Panc1 (cell line): ENCODE results near the gene WNT1.

Experiments used
- CTCF ChIP-seq: fragments of 450-650 bp; IDR thresholded peaks from 2 replicates; pipeline ENCODE4 v1.5.1; 2017; ENCODE audit warnings: mild to moderate bottlenecking
- POLR2AphosphoS5 ChIP-seq: IDR thresholded peaks from 2 replicates; pipeline ENCODE4 v1.6.1; 2012; ENCODE audit warnings: mild to moderate bottlenecking, low read depth, low read length, moderate library complexity
- REST ChIP-seq, 2 experiments: IDR thresholded peaks; 2 replicates each; pipeline ENCODE4 v1.6.1; 2011 to 2012; ENCODE audit warnings: low read depth in 2 of 2, control low read depth in 1 of 2, low read length in 1 of 2, mild to moderate bottlenecking in 1 of 2, moderate library complexity in 1 of 2; ENCODE audit not compliant: insufficient read depth in 1 of 2
- SIN3A ChIP-seq: IDR thresholded peaks from 2 replicates; pipeline ENCODE4 v1.6.1; 2012; ENCODE audit warnings: low read depth, mild to moderate bottlenecking, low read length, moderate library complexity, borderline replicate concordance; ENCODE audit not compliant: insufficient read depth

- TF ChIP-seq CTCF (no peak), SIN3A (no peak), POLR2AphosphoS5 (no peak), REST (IDR thresholded peaks at IDR 0.05; ENCODE audit: insufficient read depth in 1 of 2, low read depth in 2 of 2, low read length in 1 of 2) (no peak)
Measured at GRCh38 chr12:48972952-48973483, 5.1 kb upstream of the WNT1 start.
